Common myeloid progenitor, CD34-positive (primary cell): ENCODE data around the gene BACH2.

Experiments used
- CTCF ChIA-PET: fragments of 350-600 bp; sonication (Branson Sonifier 250); formaldehyde crosslinking; loops from one replicate; lab custom pipeline; 2021; ENCODE audit warnings: antibody characterized with exemption; lab: Charles Lee
- POLR2A ChIA-PET: fragments of 350-600 bp; sonication (Branson Sonifier 250); formaldehyde crosslinking; loops from one replicate; lab custom pipeline; 2021; ENCODE audit warnings: antibody characterized with exemption; lab: Charles Lee
- DNase-seq, 3 donors: peaks; one replicate each; pipeline versions ENCODE4 v3.0.0 to v3.0.0-alpha.2; 2013
- H3K27ac ChIP-seq, 2 experiments: 1 replicate in 1 of 2; 2 replicates in 1 of 2; pipeline ENCODE4 v1.7.0; 2013; ENCODE audit warnings: inconsistent platforms in 2 of 2, low read length in 2 of 2, mild to moderate bottlenecking in 2 of 2, low read depth in 1 of 2, moderate library complexity in 1 of 2; ENCODE audit not compliant: severe bottlenecking in 2 of 2, insufficient read depth in 1 of 2, poor library complexity in 1 of 2
- H3K27me3 ChIP-seq, 5 experiments: replicated peaks in 2 of 5; 1 replicate in 3 of 5; 2 replicates in 2 of 5; pipeline versions ENCODE4 v1.6.1 to v1.7.0; 2013; ENCODE audit warnings: low read length in 4 of 5, mild to moderate bottlenecking in 2 of 5, moderate library complexity in 2 of 5, inconsistent platforms in 1 of 5; ENCODE audit not compliant: insufficient read depth in 5 of 5, control insufficient read depth in 4 of 5
- H3K36me3 ChIP-seq, 4 experiments: 1 replicate in 2 of 4; 2 replicates in 2 of 4; pipeline versions ENCODE4 v1.6.1 to v1.7.0; 2013; ENCODE audit warnings: low read length in 3 of 4, control low read depth in 1 of 4, mild to moderate bottlenecking in 1 of 4; ENCODE audit not compliant: control insufficient read depth in 4 of 4, insufficient read depth in 4 of 4
- H3K4me1 ChIP-seq, 4 experiments: 1 replicate in 3 of 4; 2 replicates in 1 of 4; pipeline versions ENCODE4 v1.6.1 to v1.7.1; 2013; ENCODE audit warnings: low read length in 3 of 4, mild to moderate bottlenecking in 3 of 4, control low read depth in 1 of 4, inconsistent platforms in 1 of 4, moderate library complexity in 1 of 4; ENCODE audit not compliant: control insufficient read depth in 4 of 4, insufficient read depth in 4 of 4; ENCODE audit errors: control extremely low read depth in 1 of 4
- H3K4me3 ChIP-seq, 7 experiments: 1 replicate in 4 of 7; 2 replicates in 3 of 7; pipeline versions ENCODE4 v1.5.1 to v1.7.0; 2013; ENCODE audit warnings: mild to moderate bottlenecking in 7 of 7, low read length in 6 of 7, moderate library complexity in 6 of 7, inconsistent platforms in 2 of 7, low read depth in 2 of 7, control low read depth in 1 of 7; ENCODE audit not compliant: insufficient read depth in 4 of 7, control insufficient read depth in 1 of 7; ENCODE audit errors: extremely low read depth in 1 of 7
- H3K9me3 ChIP-seq, 5 experiments: 1 replicate in 4 of 5; 2 replicates in 1 of 5; pipeline versions ENCODE4 v1.6.1 to v1.7.1; 2013; ENCODE audit warnings: low read length in 4 of 5, mild to moderate bottlenecking in 2 of 5, inconsistent platforms in 1 of 5, low read depth in 1 of 5, moderate library complexity in 1 of 5; ENCODE audit not compliant: control insufficient read depth in 4 of 5, insufficient read depth in 2 of 5; ENCODE audit errors: control extremely low read depth in 1 of 5
- WGBS: methylation state at CpG from one replicate; pipeline ENCODE4 v1.1.5; 2013; ENCODE audit not compliant: insufficient coverage; 5-methylcytosine and 5-hydroxymethylcytosine counted together

Gene BACH2

DNA sequence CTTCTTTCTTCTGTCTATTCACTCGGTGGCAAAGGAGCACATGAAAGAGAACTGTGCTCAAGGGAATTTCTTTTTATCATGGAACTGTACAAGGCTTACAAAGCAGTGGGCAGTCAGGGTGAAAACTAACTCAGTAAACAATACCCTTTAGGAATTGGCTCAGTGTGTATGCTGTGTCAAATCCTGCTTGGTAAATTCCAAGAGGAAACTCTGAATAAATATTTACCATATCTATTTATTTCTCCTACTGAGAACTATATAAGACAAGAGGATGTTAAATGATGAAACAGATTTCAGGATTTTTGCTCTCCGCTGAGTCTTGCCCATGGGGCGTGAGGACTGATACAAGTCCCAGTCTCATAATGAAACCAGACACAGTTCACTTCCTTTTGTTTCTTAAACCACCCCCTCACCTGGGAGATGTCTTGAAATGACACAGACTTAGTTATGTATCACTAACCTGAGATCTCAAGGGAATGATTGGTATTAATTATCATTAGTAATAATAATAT, 188.8 kb downstream of the BACH2 start:
- no peak for DNase-seq
- Histone ChIP-seq H3K36me3 (no peaks in the 10 kb centered on the region), H3K4me1 (peaks cover 5 to 17% (median 11%) of the 10 kb centered on the region in 4 experiments), H3K4me3 (no peak overlapping the region), H3K27ac (no peak overlapping the region), H3K27me3 (no peaks in the 10 kb centered on the region), H3K9me3 (peaks cover 0 to 3% (median 0%) of the 10 kb centered on the region in 5 experiments)
- CTCF ChIA-PET, result interaction anchor here (0.9 kb wide), 2 partner anchors 8 to 9 kb away, joined by 3 read pairs; no protein-coding TSS in a partner anchor
- WGBS, result 100% methylated on average over 1 of the region's 3 CpGs
- POLR2A ChIA-PET, result interaction anchor here (0.6 kb wide), 1 partner anchor 180 kb away, joined by 5 read pairs; no protein-coding TSS in a partner anchor

DNA sequence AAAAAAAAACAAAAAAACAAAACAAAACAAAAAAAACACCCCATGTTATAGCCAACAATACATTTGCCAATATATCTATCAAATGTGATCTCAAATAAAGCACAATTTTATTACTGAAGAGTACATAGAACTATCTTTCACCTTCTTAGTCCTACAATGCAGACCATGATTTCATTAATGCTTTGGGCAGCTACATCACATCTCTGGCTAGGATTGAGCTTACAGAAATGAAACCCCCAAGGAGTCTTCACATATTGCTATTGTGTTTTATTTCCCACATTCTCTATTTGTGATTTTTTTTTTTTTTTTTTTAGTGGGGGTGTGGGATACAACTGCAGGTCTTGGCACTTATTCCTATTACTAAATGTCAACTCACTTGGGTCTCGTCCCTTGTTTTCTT, 189.3 kb downstream of the BACH2 start:
- H3K4me3 ChIP-seq, result no peak overlapping the region
- H3K27ac ChIP-seq, result no peak overlapping the region
- no peaks in the 10 kb centered on the region for H3K27me3 ChIP-seq
- H3K9me3 ChIP-seq, result peaks cover 0 to under 1% (median 0%) of the 10 kb centered on the region in 5 experiments
- no peaks in the 10 kb centered on the region for H3K36me3 ChIP-seq
- ChIA-PET POLR2A (interaction anchor here (0.6 kb wide), 1 partner anchor 180 kb away, joined by 5 read pairs; no protein-coding TSS in a partner anchor), CTCF (interaction anchor here (0.6 to 0.9 kb wide), 2 partner anchors 9 to 116 kb away, joined by 3 to 4 read pairs; no protein-coding TSS in a partner anchor)
- WGBS, result 100% methylated on average over 1 of the region's 1 CpG
- H3K4me1 ChIP-seq, result peaks cover 5 to 17% (median 11%) of the 10 kb centered on the region in 4 experiments
- no peak for DNase-seq

DNA sequence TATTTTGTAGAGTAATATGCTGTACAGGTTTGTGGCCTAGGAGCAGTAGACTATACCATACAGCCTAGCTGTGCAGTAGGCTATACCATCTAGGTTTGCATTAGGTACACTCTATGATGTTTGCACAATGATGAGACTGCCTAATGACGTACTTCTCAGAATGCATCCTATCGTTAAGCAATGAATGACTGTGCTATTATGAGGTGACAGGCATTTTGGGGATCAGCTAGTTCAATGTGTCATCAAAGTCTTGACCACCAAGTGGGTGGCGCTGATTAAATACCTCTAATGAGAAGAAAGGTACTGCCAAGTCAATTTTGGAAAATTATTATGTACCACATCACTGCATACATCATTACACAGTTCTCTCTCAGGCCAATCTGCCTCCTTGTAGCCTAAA, 190.2 kb downstream of the BACH2 start:
- POLR2A ChIA-PET, result no interaction called here
- CTCF ChIA-PET, result interaction anchor here (0.7 to 1.1 kb wide), 2 partner anchors 11 to 13 kb away, joined by 3 read pairs; no protein-coding TSS in a partner anchor
- Histone ChIP-seq H3K36me3 (no peaks in the 10 kb centered on the region), H3K4me1 (peaks cover 5 to 17% (median 11%) of the 10 kb centered on the region in 4 experiments), H3K27ac (no peak overlapping the region), H3K4me3 (no peak overlapping the region), H3K27me3 (no peaks in the 10 kb centered on the region), H3K9me3 (no peaks in the 10 kb centered on the region)
- no peak for DNase-seq
- 95% methylated on average over 2 of the region's 3 CpGs for WGBS

DNA sequence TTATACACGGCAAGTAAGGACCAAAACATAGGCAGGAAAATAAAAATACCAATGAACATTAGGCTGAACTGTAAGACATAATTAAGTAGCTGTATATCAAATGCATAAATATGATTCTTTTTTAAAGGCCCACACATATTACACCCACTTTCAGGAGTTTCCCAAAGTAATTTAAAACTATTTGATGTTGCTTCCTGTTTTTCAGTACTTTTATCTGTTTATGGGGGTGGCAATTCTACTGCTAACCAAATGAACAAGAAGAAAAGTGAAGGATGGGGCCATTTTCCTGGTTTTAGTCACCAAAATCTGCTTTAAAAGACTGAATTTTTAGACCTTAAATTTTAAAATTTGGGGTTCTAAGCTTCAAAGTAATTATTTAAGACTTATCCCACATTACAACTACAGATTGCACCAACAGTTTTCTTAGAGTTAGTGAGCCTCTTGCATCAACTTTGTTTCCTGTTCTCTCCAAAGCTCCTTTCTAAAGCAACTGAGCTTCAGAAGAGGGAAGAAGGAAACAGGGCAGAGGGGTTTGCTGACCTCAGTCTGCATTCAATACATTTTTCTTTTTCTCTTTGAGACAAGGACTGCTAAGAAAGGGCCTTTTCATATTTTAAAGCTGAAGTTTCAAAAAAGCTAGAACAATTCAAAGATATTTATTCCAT, 191.0 kb downstream of the BACH2 start:
- POLR2A ChIA-PET, result interaction anchor here (0.7 kb wide), 1 partner anchor 610 kb away, joined by 3 read pairs; no protein-coding TSS in a partner anchor
- no peaks in the 10 kb centered on the region for H3K36me3 ChIP-seq
- H3K27ac ChIP-seq, result no peak overlapping the region
- H3K27me3 ChIP-seq, result no peaks in the 10 kb centered on the region
- peaks cover 5 to 15% (median 9%) of the 10 kb centered on the region in 4 experiments for H3K4me1 ChIP-seq
- CTCF ChIA-PET, result interaction anchor here (1.1 kb wide), 2 partner anchors 12 to 13 kb away, joined by 3 read pairs; no protein-coding TSS in a partner anchor
- no peak overlapping the region for H3K4me3 ChIP-seq
- H3K9me3 ChIP-seq, result no peaks in the 10 kb centered on the region
- no peak for DNase-seq
- no CpG with 5 or more reads among the region's 1 CpG for WGBS

DNA sequence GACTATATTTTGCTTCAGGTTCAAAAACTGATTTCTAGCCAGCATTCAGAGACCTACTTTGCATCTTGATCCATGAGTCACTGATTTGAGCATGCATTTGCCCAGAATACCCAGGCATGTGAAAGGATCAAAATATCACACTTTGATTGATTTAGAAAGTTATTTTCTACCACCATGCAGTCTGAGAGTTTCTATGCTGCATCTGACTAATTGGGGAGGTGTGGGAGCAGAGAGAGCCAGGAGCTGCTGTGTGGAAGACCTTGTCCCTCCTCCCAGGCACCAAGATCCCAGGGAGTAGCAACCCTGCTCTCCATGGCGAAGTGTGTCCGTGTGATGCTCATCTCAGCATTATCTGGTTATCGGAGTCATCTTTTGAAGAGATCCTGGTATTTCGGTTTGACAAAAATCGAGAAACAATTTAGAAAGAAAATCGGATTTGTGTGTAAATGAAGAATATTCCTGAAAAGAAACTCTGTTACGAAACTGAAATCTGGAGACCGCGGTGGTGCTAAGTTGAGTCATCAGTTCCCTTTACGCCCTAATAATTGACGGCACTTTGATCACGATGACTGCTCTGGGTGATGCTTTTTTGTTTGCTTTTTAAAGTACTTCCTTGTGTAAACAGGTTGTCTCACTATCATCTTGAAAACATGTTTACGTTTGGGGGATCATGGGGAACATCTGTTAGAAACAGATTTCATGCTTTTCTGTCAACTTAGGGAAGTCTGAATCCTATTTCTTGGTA, 193.4 kb downstream of the BACH2 start:
- Histone ChIP-seq H3K4me3 (no peak overlapping the region), H3K9me3 (no peaks in the 10 kb centered on the region), H3K27me3 (no peaks in the 10 kb centered on the region), H3K36me3 (no peaks in the 10 kb centered on the region), H3K27ac (no peak overlapping the region), H3K4me1 (peaks cover 5 to 21% (median 9%) of the 10 kb centered on the region in 4 experiments)
- 94% methylated on average over 13 of the region's 13 CpGs for WGBS
- ChIA-PET CTCF (interaction anchor here (1.1 kb wide), 1 partner anchor 10 kb away, joined by 3 read pairs; no protein-coding TSS in a partner anchor), POLR2A (no interaction called here)
- no peak for DNase-seq

DNA sequence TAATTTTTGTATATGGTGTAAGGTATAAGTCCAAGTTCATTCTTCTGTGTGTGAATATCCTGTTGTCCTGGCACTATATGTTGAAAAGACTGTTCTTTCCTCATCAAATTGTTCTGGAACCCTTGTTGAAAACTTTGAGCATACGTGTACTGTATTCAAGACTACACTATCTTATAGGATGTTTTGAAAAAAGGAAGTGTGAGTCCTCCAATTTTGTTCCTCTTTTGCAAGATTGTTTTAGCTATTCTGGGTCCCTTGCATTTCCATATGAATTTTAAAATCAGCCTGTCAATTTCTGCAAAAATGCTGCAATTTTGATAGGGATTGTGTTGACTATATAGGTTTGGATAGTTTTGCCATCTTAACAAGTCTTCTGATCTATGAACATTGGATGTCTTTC, 195.2 kb downstream of the BACH2 start:
- no CpG with 5 or more reads among the region's 1 CpG for WGBS
- Histone ChIP-seq H3K27ac (no peak overlapping the region), H3K9me3 (no peaks in the 10 kb centered on the region), H3K36me3 (no peaks in the 10 kb centered on the region), H3K4me1 (peaks cover 4 to 22% (median 12%) of the 10 kb centered on the region in 4 experiments), H3K4me3 (no peak overlapping the region), H3K27me3 (no peaks in the 10 kb centered on the region)
- DNase-seq, result peak in 1 of 3 donors; percentile 40
- ChIA-PET POLR2A (no interaction called here), CTCF (no interaction called here)
